ENCODE measurements around the gene ADK.
A peak's percentile ranks its signal among the peaks of the same experiment; 100 is the strongest.
"Not testable (repeated sequence)": the region's sequence is repeated elsewhere in the genome, so short reads cannot be mapped to it uniquely, and the experiment has no call there.

ADK gene

DNA sequence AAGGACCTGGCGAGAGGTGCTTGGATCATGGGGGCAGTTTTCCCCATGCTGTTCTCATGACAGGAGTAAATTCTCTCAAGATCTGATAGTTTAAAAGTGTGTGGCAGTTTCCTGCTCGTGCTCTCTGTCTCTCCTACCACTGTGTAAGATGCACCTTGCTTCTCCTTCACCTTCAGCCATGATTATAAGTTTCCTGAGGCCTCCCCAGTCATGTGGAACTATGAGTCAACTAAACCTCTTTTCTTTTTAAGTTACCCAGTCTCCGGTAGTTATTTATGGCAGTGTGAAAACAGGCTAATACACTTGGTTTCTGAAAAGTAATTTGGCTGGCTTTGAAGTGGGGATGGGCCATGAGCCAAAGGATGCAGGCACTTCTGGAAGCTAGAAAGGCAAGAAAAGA lies 407.4 kb downstream of the ADK start:
- Histone ChIP-seq H3K27me3 (replicated peaks; ENCODE audit: control insufficient read depth, insufficient read depth, low read length, poor library complexity, severe bottlenecking) (no peaks in the 10 kb centered on the region), H3K4me3 (ENCODE audit: insufficient read depth, low read depth, low read length, poor library complexity, severe bottlenecking) (no peak overlapping the region), H3K9me3 (ENCODE audit: control insufficient read depth, low read length) (no peaks in the 10 kb centered on the region), H3K36me3 (ENCODE audit: control insufficient read depth, insufficient read depth, low read length) (no peaks in the 10 kb centered on the region), H3K4me1 (ENCODE audit: control insufficient read depth, insufficient read depth, low read length, poor library complexity, severe bottlenecking) (no peaks in the 10 kb centered on the region), H3K27ac (ENCODE audit: insufficient read depth, low read length, poor library complexity, severe bottlenecking) (no peak overlapping the region)
- no peak for DNase-seq

DNA sequence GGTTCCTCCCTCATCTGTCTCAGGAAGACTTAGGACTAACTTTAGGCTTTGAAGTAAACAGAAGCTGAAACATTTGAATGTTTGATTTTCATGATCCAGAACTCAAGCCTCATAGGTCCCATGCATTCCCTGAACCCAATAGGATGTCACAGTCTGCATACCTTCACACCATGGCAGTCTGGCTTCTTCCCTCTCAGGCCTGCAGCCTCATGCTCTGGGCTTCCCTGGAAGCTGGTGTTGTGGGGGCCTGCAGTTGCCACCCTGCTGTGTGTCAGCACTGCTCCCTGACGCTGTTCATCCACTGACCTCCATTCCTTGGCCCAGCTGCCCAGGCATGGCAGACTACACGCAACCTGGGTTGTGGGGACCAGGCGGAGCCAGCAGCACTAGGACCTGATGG lies 407.9 kb downstream of the ADK start:
- no peak for DNase-seq
- Histone ChIP-seq H3K27me3 (replicated peaks; ENCODE audit: control insufficient read depth, insufficient read depth, low read length, poor library complexity, severe bottlenecking) (no peaks in the 10 kb centered on the region), H3K4me1 (ENCODE audit: control insufficient read depth, insufficient read depth, low read length, poor library complexity, severe bottlenecking) (no peaks in the 10 kb centered on the region), H3K27ac (ENCODE audit: insufficient read depth, low read length, poor library complexity, severe bottlenecking) (no peak overlapping the region), H3K4me3 (ENCODE audit: insufficient read depth, low read depth, low read length, poor library complexity, severe bottlenecking) (no peak overlapping the region), H3K36me3 (ENCODE audit: control insufficient read depth, insufficient read depth, low read length) (no peaks in the 10 kb centered on the region), H3K9me3 (ENCODE audit: control insufficient read depth, low read length) (no peaks in the 10 kb centered on the region)

DNA sequence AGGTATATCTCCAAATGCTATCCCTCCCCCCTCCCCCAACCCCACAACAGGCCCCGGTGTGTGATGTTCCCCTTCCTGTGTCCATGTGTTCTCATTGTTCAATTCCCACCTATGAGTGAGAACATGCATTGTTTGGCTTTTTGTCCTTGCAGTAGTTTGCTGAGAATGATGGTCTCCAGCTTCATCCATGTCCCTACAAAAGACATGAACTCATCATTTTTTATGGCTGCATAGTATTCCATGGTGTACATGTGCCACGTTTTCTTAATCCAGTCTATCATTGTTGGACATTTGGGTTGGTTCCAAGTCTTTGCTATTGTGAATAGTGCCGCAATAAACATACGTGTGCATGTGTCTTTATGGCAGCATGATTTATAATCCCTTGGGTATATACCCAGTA lies 417.9 kb downstream of the ADK start:
- H3K36me3 ChIP-seq (ENCODE audit: control insufficient read depth, insufficient read depth, low read length); H3K27ac ChIP-seq (ENCODE audit: insufficient read depth, low read length, poor library complexity, severe bottlenecking); H3K4me1 ChIP-seq (ENCODE audit: control insufficient read depth, insufficient read depth, low read length, poor library complexity, severe bottlenecking); H3K27me3 ChIP-seq (replicated peaks; ENCODE audit: control insufficient read depth, insufficient read depth, low read length, poor library complexity, severe bottlenecking); DNase-seq; H3K9me3 ChIP-seq (ENCODE audit: control insufficient read depth, low read length); H3K4me3 ChIP-seq (ENCODE audit: insufficient read depth, low read depth, low read length, poor library complexity, severe bottlenecking): not testable (repeated sequence)

DNA sequence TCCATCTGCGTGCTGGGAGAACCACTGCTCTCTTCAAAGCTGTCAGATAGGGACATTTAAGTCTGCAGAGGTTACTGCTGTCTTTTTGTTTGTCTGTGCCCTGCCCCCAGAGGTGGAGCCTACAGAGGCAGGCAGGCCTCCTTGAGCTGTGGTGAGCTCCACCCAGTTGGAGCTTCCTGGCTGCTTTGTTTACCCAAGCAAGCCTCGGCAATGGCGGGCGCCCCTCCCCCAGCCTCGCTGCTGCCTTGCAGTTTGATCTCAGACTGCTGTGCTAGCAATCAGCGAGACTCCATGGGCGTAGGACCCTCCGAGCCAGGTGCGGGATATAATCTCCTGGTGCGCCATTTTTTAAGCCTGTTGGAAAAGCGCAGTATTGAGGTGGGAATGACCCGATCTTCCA lies 422.5 kb downstream of the ADK start:
- H3K36me3 ChIP-seq (ENCODE audit: control insufficient read depth, insufficient read depth, low read length); H3K4me1 ChIP-seq (ENCODE audit: control insufficient read depth, insufficient read depth, low read length, poor library complexity, severe bottlenecking); H3K27ac ChIP-seq (ENCODE audit: insufficient read depth, low read length, poor library complexity, severe bottlenecking); H3K9me3 ChIP-seq (ENCODE audit: control insufficient read depth, low read length); H3K27me3 ChIP-seq (replicated peaks; ENCODE audit: control insufficient read depth, insufficient read depth, low read length, poor library complexity, severe bottlenecking); H3K4me3 ChIP-seq (ENCODE audit: insufficient read depth, low read depth, low read length, poor library complexity, severe bottlenecking); DNase-seq: not testable (repeated sequence)

DNA sequence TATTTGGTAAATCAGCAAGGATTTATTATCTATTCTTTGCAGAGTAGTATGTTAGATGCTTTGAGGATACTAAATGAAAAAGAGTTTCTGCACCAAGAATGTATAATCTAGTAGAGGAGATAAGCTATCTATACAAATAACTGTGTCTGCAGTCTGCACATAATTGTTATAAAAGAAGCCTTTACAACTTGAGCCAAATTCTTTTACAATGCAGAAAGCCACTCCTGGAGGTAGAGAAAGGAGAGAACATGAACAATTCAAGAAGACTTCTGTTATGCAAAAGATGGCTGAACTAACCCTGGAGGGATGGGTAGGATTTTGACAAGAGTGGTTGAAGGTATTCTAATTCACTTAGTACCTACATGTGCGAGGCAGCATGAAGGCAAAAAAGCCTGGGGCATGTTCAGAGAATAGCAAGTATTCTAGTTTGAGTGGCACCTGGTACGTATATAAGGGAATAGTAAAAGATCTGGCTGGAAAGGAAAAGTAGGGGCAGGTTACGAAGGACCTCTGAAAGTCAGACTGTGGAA lies 424.2 kb downstream of the ADK start:
- no peaks in the 10 kb centered on the region for H3K4me1 ChIP-seq (ENCODE audit: control insufficient read depth, insufficient read depth, low read length, poor library complexity, severe bottlenecking)
- H3K4me3 ChIP-seq (ENCODE audit: insufficient read depth, low read depth, low read length, poor library complexity, severe bottlenecking), result no peak overlapping the region
- no peaks in the 10 kb centered on the region for H3K9me3 ChIP-seq (ENCODE audit: control insufficient read depth, low read length)
- H3K27ac ChIP-seq (ENCODE audit: insufficient read depth, low read length, poor library complexity, severe bottlenecking), result no peak overlapping the region
- DNase-seq, result no peak
- H3K36me3 ChIP-seq (ENCODE audit: control insufficient read depth, insufficient read depth, low read length), result no peaks in the 10 kb centered on the region
- H3K27me3 ChIP-seq (replicated peaks; ENCODE audit: control insufficient read depth, insufficient read depth, low read length, poor library complexity, severe bottlenecking), result no peaks in the 10 kb centered on the region

DNA sequence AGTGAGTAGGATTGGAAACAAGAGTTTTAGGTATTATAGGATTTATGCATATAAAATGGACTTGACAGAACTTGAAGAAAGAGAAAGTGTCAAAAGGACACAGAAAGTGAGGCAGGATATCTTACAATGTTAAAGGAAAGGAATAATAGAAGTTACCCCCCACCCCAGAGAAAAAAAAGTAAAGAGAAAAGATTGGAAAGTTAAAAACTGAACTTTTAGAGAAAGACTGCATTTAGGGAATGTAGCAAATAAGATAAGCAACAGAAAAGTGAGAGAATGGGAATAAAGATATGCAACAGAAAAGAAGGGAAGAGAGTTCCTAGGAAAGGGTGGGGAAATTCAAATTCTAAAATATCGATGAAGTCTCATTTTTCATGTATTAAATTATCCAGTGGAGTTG lies 424.9 kb downstream of the ADK start:
- H3K36me3 ChIP-seq (ENCODE audit: control insufficient read depth, insufficient read depth, low read length), result no peaks in the 10 kb centered on the region

DNA sequence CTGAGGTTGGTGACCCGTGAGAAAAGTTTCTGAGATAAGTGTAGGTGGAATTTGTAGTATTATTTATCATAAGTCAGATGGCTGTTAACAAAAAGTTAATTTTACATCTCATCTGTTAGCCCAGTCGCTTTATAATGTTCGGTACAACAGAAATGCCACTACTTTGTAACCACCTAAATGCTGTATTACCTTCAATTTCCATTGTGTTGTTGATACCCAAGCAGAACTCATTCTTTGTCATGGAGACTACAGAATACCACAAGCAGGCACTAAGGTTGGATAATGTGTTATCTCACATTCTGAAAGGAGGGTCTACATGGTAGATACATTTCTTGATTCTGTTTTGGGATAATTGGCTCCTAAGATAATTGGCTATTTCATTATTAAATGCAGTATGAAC lies 425.6 kb downstream of the ADK start:
- Histone ChIP-seq H3K4me3 (ENCODE audit: insufficient read depth, low read depth, low read length, poor library complexity, severe bottlenecking) (no peak overlapping the region), H3K9me3 (ENCODE audit: control insufficient read depth, low read length) (no peaks in the 10 kb centered on the region), H3K36me3 (ENCODE audit: control insufficient read depth, insufficient read depth, low read length) (no peaks in the 10 kb centered on the region), H3K27me3 (replicated peaks; ENCODE audit: control insufficient read depth, insufficient read depth, low read length, poor library complexity, severe bottlenecking) (no peaks in the 10 kb centered on the region), H3K27ac (ENCODE audit: insufficient read depth, low read length, poor library complexity, severe bottlenecking) (no peak overlapping the region), H3K4me1 (ENCODE audit: control insufficient read depth, insufficient read depth, low read length, poor library complexity, severe bottlenecking) (no peaks in the 10 kb centered on the region)
- DNase-seq, result no peak

More for the DNA sequence above, 424.9 kb downstream of the ADK start:
- no peaks in the 10 kb centered on the region for H3K27me3 ChIP-seq (replicated peaks; ENCODE audit: control insufficient read depth, insufficient read depth, low read length, poor library complexity, severe bottlenecking)
- no peak for DNase-seq
- H3K4me3 ChIP-seq (ENCODE audit: insufficient read depth, low read depth, low read length, poor library complexity, severe bottlenecking), result no peak overlapping the region
- no peaks in the 10 kb centered on the region for H3K4me1 ChIP-seq (ENCODE audit: control insufficient read depth, insufficient read depth, low read length, poor library complexity, severe bottlenecking)
- no peak overlapping the region for H3K27ac ChIP-seq (ENCODE audit: insufficient read depth, low read length, poor library complexity, severe bottlenecking)
- no peaks in the 10 kb centered on the region for H3K9me3 ChIP-seq (ENCODE audit: control insufficient read depth, low read length)

DNA sequence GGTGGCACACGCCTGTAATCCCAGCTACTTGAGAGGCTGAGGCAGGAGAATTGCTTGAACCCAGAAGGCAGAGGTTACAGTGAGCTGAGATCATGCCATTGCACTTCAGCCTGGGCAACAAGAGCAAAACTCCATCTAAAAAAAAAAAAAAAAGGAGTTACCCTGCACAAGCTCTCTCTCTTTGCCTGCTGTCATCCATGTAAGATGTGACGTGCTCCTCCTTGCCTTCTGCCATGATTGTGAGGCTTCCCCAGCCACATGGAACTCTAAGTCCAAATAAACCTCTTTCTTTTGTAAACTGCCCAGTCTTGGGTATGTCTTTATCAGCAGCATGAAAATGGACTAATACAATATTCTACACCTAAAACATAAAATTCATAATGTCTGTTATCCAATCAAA lies 429.4 kb downstream of the ADK start:
- H3K4me1 ChIP-seq (ENCODE audit: control insufficient read depth, insufficient read depth, low read length, poor library complexity, severe bottlenecking); H3K27ac ChIP-seq (ENCODE audit: insufficient read depth, low read length, poor library complexity, severe bottlenecking); H3K27me3 ChIP-seq (replicated peaks; ENCODE audit: control insufficient read depth, insufficient read depth, low read length, poor library complexity, severe bottlenecking); H3K9me3 ChIP-seq (ENCODE audit: control insufficient read depth, low read length); DNase-seq; H3K4me3 ChIP-seq (ENCODE audit: insufficient read depth, low read depth, low read length, poor library complexity, severe bottlenecking); H3K36me3 ChIP-seq (ENCODE audit: control insufficient read depth, insufficient read depth, low read length): not testable (repeated sequence)

DNA sequence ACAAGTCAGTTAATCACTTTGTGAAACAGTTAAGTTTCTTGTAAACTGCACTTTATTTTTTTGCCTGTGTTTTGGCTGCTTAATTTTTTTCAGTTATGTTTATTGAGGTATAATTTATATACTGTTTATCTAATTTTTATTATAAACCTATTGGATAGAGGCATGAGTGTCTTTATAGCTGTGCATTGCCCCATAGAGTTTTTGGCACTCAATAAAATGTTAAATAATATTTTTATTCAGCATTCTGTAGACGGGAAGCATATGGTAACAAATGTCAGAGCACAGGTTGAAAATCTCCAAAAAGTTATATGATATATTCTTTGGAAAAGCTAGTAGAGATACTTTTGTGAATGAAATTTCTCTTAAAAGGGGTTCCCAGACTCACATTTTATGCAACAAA lies 431.5 kb downstream of the ADK start:
- H3K36me3 ChIP-seq (ENCODE audit: control insufficient read depth, insufficient read depth, low read length), result no peaks in the 10 kb centered on the region
- DNase-seq, result no peak
- no peaks in the 10 kb centered on the region for H3K27me3 ChIP-seq (replicated peaks; ENCODE audit: control insufficient read depth, insufficient read depth, low read length, poor library complexity, severe bottlenecking)
- H3K4me3 ChIP-seq (ENCODE audit: insufficient read depth, low read depth, low read length, poor library complexity, severe bottlenecking), result no peak overlapping the region
- H3K4me1 ChIP-seq (ENCODE audit: control insufficient read depth, insufficient read depth, low read length, poor library complexity, severe bottlenecking), result peaks cover 13% of the 10 kb centered on the region
- H3K27ac ChIP-seq (ENCODE audit: insufficient read depth, low read length, poor library complexity, severe bottlenecking), result no peak overlapping the region
- H3K9me3 ChIP-seq (ENCODE audit: control insufficient read depth, low read length), result no peaks in the 10 kb centered on the region

DNA sequence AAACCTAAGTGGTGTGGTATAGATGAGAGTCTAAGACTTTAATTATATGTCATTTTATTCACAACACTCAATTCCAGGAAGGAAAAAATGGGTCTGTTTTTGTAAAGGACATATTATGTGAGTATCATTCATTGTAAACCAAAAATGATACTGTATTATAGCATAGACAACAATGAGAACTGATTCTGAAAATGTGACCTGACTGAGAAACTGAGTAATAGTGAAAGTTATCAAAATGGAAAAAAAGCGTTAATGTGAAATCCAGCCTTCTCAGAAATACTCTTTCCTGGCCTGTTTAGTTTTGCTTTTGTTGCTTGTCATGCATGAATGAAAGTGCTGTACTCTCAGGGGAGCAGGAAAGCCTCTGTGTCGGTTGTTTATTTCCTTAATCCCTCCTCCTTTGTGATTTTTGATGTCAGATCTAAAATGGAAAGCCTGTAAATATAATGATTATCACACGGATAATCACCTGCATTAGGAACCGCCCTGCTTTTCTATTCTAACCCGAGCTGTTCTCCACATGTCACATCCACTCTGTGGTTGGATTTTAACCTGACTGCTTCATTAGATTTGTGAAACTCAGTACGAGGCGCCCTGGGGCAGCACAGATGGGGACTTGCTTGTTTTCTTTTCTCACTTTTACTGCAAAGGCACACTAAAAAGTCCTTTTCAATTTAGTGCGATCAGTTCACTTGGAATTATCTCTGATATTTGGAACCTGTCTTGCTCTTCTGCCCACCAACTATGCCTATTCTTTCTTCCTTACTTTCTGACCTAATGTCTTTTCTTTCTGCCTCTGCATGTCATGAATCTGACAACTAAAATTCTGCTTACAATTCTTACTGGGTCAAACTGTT lies 434.4 kb downstream of the ADK start:
- Histone ChIP-seq H3K27ac (ENCODE audit: insufficient read depth, low read length, poor library complexity, severe bottlenecking) (peak overlapping the region; percentile 71), H3K4me1 (ENCODE audit: control insufficient read depth, insufficient read depth, low read length, poor library complexity, severe bottlenecking) (peaks cover 21% of the 10 kb centered on the region), H3K4me3 (ENCODE audit: insufficient read depth, low read depth, low read length, poor library complexity, severe bottlenecking) (peak overlapping the region; percentile 30), H3K36me3 (ENCODE audit: control insufficient read depth, insufficient read depth, low read length) (no peaks in the 10 kb centered on the region), H3K9me3 (ENCODE audit: control insufficient read depth, low read length) (no peaks in the 10 kb centered on the region), H3K27me3 (replicated peaks; ENCODE audit: control insufficient read depth, insufficient read depth, low read length, poor library complexity, severe bottlenecking) (no peaks in the 10 kb centered on the region)
- DNase-seq, result peak in 2 of 3 donors; percentile 13 to 25

Measured in effector memory CD4-positive, alpha-beta T cell (primary cell).